ENCODE measurements around the gene PRDM16. TPM values are rescaled to one million over a fixed set of nuclear protein-coding genes. Genes with fewer than 3 reads are reported as not detected.

Gene PRDM16
- total and polyA plus RNA-seq, 4 donors: 0.05 to 0.67 (median 0.19) TPM

- Histone ChIP-seq H3K4me3 (ENCODE audit: low read depth in 1 of 3, low read length in 3 of 3) (no peak overlapping the region), H3K27me3 (ENCODE audit: control insufficient read depth in 4 of 4, insufficient read depth in 4 of 4, low read length in 3 of 4) (no peaks in the 10 kb centered on the region), H3K4me1 (ENCODE audit: control insufficient read depth in 4 of 4, insufficient read depth in 4 of 4, low read length in 3 of 4) (no peaks in the 10 kb centered on the region), H3K36me3 (ENCODE audit: control insufficient read depth in 4 of 4, insufficient read depth in 3 of 4, low read depth in 1 of 4, low read length in 3 of 4) (no peaks in the 10 kb centered on the region), H3K9me3 (ENCODE audit: control insufficient read depth in 4 of 4, low read length in 3 of 4) (no peaks in the 10 kb centered on the region), H3K27ac (ENCODE audit: low read depth in 1 of 2, low read length in 2 of 2) (no peak overlapping the region), H3K9ac (ENCODE audit: low read depth in 1 of 2, low read length in 2 of 2) (no peak overlapping the region)
- no peak for DNase-seq (ENCODE audit: low spot score)
- TF ChIP-seq ATF3 (IDR thresholded peaks at IDR 0.05): no peak
- no peak for TF ChIP-seq EGR1 (IDR thresholded peaks at IDR 0.05; ENCODE audit: low read depth in 2 of 2)
- TF ChIP-seq GABPA (IDR thresholded peaks at IDR 0.05 in 1 of 2, conservative IDR thresholded peaks at IDR 0.05 in 1 of 2): no peak
- TF ChIP-seq, protein P1, sequence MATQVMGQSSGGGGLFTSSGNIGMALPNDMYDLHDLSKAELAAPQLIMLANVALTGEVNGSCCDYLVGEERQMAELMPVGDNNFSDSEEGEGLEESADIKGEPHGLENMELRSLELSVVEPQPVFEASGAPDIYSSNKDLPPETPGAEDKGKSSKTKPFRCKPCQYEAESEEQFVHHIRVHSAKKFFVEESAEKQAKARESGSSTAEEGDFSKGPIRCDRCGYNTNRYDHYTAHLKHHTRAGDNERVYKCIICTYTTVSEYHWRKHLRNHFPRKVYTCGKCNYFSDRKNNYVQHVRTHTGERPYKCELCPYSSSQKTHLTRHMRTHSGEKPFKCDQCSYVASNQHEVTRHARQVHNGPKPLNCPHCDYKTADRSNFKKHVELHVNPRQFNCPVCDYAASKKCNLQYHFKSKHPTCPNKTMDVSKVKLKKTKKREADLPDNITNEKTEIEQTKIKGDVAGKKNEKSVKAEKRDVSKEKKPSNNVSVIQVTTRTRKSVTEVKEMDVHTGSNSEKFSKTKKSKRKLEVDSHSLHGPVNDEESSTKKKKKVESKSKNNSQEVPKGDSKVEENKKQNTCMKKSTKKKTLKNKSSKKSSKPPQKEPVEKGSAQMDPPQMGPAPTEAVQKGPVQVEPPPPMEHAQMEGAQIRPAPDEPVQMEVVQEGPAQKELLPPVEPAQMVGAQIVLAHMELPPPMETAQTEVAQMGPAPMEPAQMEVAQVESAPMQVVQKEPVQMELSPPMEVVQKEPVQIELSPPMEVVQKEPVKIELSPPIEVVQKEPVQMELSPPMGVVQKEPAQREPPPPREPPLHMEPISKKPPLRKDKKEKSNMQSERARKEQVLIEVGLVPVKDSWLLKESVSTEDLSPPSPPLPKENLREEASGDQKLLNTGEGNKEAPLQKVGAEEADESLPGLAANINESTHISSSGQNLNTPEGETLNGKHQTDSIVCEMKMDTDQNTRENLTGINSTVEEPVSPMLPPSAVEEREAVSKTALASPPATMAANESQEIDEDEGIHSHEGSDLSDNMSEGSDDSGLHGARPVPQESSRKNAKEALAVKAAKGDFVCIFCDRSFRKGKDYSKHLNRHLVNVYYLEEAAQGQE (IDR thresholded peaks at IDR 0.05): no peak
- TF ChIP-seq, protein P2, sequence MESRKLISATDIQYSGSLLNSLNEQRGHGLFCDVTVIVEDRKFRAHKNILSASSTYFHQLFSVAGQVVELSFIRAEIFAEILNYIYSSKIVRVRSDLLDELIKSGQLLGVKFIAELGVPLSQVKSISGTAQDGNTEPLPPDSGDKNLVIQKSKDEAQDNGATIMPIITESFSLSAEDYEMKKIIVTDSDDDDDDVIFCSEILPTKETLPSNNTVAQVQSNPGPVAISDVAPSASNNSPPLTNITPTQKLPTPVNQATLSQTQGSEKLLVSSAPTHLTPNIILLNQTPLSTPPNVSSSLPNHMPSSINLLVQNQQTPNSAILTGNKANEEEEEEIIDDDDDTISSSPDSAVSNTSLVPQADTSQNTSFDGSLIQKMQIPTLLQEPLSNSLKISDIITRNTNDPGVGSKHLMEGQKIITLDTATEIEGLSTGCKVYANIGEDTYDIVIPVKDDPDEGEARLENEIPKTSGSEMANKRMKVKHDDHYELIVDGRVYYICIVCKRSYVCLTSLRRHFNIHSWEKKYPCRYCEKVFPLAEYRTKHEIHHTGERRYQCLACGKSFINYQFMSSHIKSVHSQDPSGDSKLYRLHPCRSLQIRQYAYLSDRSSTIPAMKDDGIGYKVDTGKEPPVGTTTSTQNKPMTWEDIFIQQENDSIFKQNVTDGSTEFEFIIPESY (IDR thresholded peaks at IDR 0.05): no peak
- TF ChIP-seq RAD21 (IDR thresholded peaks at IDR 0.05): no peak
- no peak for TF ChIP-seq TAF1 (conservative IDR thresholded peaks at IDR 0.05)
- WGBS: 88% methylated on average over 14 of the region's 14 CpGs
These were observed 364.1 kb downstream of the PRDM16 start for GRCh38 chr1:3433076-3433475.

DNA sequence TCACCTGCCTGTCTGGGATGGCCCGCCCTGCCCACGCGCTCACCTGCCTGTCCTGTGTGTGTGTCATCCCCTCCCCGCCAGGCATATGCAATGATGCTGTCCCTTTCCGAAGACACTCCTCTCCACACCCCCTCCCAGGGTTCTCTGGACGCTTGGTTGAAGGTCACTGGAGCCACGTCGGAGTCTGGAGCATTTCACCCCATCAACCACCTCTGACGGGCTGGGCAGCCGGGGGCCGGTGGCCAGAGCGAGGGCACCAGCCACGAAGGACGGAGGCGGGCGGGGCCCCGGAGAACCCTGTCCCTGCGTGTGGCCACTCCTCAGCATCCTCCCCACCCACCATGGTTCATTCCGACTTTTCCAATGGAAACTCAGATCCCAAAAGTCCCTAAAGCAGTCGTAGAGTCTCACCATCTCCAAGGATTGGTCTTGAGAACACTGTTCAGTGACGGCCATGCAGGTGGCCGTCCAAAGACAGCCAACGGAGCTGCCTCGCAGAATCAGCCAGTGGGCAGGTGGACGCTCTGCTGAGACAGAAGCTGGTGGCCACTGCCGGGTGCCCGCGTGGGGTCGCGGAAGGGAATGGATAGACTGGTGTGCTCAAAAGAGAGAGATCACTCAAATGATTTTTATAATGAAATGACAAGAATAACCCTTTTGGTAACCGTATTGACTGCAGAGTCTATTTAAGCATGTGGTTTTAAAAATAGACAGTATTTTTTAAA lies 364.8 kb downstream of the PRDM16 start:
- TF ChIP-seq HNF4A (conservative IDR thresholded peaks at IDR 0.05) (no peak), NR2F2 (IDR thresholded peaks at IDR 0.05) (no peak), CTCF (IDR thresholded peaks at IDR 0.05; ENCODE audit: low read depth, low read length, missing input control) (no peak), GABPA (IDR thresholded peaks at IDR 0.05 in 1 of 2, conservative IDR thresholded peaks at IDR 0.05 in 1 of 2) (no peak), RAD21 (IDR thresholded peaks at IDR 0.05) (no peak), JUND (IDR thresholded peaks at IDR 0.05) (no peak), YY1 (IDR thresholded peaks at IDR 0.05) (no peak), RXRA (IDR thresholded peaks at IDR 0.05) (no peak), HNF4G (IDR thresholded peaks at IDR 0.05) (no peak), MAX (IDR thresholded peaks at IDR 0.05) (no peak)
- TF ChIP-seq, protein P2 (IDR thresholded peaks at IDR 0.05): no peak
- Histone ChIP-seq H3K4me1 (ENCODE audit: control insufficient read depth in 4 of 4, insufficient read depth in 4 of 4, low read length in 3 of 4) (no peaks in the 10 kb centered on the region), H3K4me3 (ENCODE audit: low read depth in 1 of 3, low read length in 3 of 3) (no peak overlapping the region), H3K36me3 (ENCODE audit: control insufficient read depth in 4 of 4, insufficient read depth in 3 of 4, low read depth in 1 of 4, low read length in 3 of 4) (no peaks in the 10 kb centered on the region), H3K27ac (ENCODE audit: low read depth in 1 of 2, low read length in 2 of 2) (no peak overlapping the region), H3K9ac (ENCODE audit: low read depth in 1 of 2, low read length in 2 of 2) (no peak overlapping the region), H3K9me3 (ENCODE audit: control insufficient read depth in 4 of 4, low read length in 3 of 4) (no peaks in the 10 kb centered on the region), H3K27me3 (ENCODE audit: control insufficient read depth in 4 of 4, insufficient read depth in 4 of 4, low read length in 3 of 4) (no peaks in the 10 kb centered on the region)
- 90% methylated on average over 31 of the region's 31 CpGs for WGBS
- no peak for DNase-seq (ENCODE audit: low spot score)
